ENCODE data around the gene AADACL2. TPM values are rescaled to one million over a fixed set of nuclear protein-coding genes. Genes with fewer than 3 reads are reported as not detected.

Gene AADACL2
- total RNA-seq, 1 donor from 2014 or later = 0.21 TPM

- DNase-seq (no peak), ATAC-seq (no peak)
- H3K27ac ChIP-seq = no peak overlapping the region
- TF ChIP-seq CTCF (IDR thresholded peaks at IDR 0.05) = no peak
- H3K36me3 ChIP-seq = no peaks in the 10 kb centered on the region
- H3K9me3 ChIP-seq = no peaks in the 10 kb centered on the region
- H3K27me3 ChIP-seq (ENCODE audit: low read depth) = no peaks in the 10 kb centered on the region
- H3K4me3 ChIP-seq = no peak overlapping the region
- intact Hi-C loops (cut with DNase I) = no loop called here
- H3K4me1 ChIP-seq = peaks cover 32% of the 10 kb centered on the region
These were observed 39.2 kb downstream of the AADACL2 start for GRCh38 chr3:151772825-151773480.

- no peak overlapping the region for H3K4me3 ChIP-seq
- DNase-seq (no peak), ATAC-seq (no peak)
- no peak overlapping the region for H3K27ac ChIP-seq
- no peaks in the 10 kb centered on the region for H3K36me3 ChIP-seq
- H3K4me1 ChIP-seq = peaks cover 32% of the 10 kb centered on the region
- TF ChIP-seq CTCF (IDR thresholded peaks at IDR 0.05) = no peak
- intact Hi-C loops (cut with DNase I) = no loop called here
- H3K27me3 ChIP-seq (ENCODE audit: low read depth) = no peaks in the 10 kb centered on the region
- no peaks in the 10 kb centered on the region for H3K9me3 ChIP-seq
These were observed 40.5 kb downstream of the AADACL2 start for GRCh38 chr3:151774235-151774634.

GRCh38 chr3:151774910-151775309 lies 41.2 kb downstream of the AADACL2 start:
- no peaks in the 10 kb centered on the region for H3K36me3 ChIP-seq
- intact Hi-C loops (cut with DNase I) = no loop called here
- H3K4me1 ChIP-seq = peaks cover 27% of the 10 kb centered on the region
- H3K27me3 ChIP-seq (ENCODE audit: low read depth) = no peaks in the 10 kb centered on the region
- no peak for TF ChIP-seq CTCF (IDR thresholded peaks at IDR 0.05)
- DNase-seq = no peak
- H3K4me3 ChIP-seq = no peak overlapping the region
- no peak for ATAC-seq
- H3K27ac ChIP-seq = no peak overlapping the region
- no peaks in the 10 kb centered on the region for H3K9me3 ChIP-seq

GRCh38 chr3:151775314-151776258 lies 41.9 kb downstream of the AADACL2 start:
- H3K36me3 ChIP-seq = no peaks in the 10 kb centered on the region
- peaks cover 20% of the 10 kb centered on the region for H3K4me1 ChIP-seq
- no peaks in the 10 kb centered on the region for H3K27me3 ChIP-seq (ENCODE audit: low read depth)
- ATAC-seq (no peak), DNase-seq (no peak)
- no peaks in the 10 kb centered on the region for H3K9me3 ChIP-seq
- intact Hi-C loops (cut with DNase I) = no loop called here
- TF ChIP-seq CTCF (IDR thresholded peaks at IDR 0.05) = no peak
- no peak overlapping the region for H3K4me3 ChIP-seq
- H3K27ac ChIP-seq = no peak overlapping the region

GRCh38 chr3:151776259-151776740 lies 42.6 kb downstream of the AADACL2 start:
- Histone ChIP-seq H3K4me1 (peaks cover 13% of the 10 kb centered on the region), H3K27ac (no peak overlapping the region), H3K27me3 (ENCODE audit: low read depth) (no peaks in the 10 kb centered on the region), H3K4me3 (no peak overlapping the region), H3K9me3 (no peaks in the 10 kb centered on the region), H3K36me3 (no peaks in the 10 kb centered on the region)
- DNase-seq (no peak), ATAC-seq (no peak)
- TF ChIP-seq CTCF (IDR thresholded peaks at IDR 0.05) = no peak
- intact Hi-C loops (cut with DNase I) = no loop called here
